SHP77 treated with DMSO at 0.1 percent for 48 hours (cell line): ENCODE measurements around the gene KLC4.
"Not testable (repeated sequence)": the region's sequence is repeated elsewhere in the genome, so short reads cannot be mapped to it uniquely, and the experiment has no call there.

ENCODE experiments used
- DNase-seq: peaks from one replicate; lab custom pipeline; 2025; lab: John Stamatoyannopoulos, UW

KLC4 gene

DNA sequence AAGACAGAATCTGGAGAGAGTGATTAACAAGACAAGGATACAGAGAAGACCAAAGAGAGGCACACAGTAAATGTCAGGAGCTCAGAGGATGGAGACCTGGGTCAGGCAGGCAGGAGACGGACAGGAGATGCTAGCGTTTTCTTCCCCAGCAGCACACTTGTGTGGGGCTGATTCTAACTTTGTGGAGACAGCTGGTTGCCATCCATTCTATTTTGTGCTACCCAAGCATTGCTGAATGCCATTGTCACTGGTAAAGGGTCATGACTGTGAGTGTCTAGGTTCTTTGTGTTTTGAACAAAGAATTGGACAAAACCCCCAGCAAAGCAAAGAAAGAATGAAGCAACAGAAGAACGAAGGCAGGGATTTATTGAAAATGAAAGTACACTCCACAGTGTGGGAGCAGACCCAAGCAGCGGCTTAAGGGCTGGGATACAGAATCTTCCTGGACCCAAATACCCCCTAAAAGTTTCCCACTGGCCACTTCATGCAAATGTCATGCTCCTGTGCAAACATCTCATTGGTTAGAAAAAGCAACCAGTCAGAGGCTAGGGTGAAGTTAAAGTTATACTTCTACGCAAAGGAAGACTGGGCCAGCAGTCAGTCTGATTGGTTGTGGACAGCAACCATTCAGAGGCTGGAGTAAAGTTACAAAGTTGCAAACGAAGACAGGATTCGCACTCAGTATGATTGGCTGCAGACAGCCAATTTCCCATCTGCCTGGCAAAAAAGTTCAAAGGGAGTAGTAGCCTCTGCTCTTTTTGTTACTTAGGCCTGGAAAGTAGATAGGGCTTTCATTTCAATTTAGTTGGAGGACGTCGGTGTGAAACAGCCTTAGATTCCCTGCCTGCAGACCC, 34.2 kb downstream of the KLC4 start:
- DNase-seq, result no peak

DNA sequence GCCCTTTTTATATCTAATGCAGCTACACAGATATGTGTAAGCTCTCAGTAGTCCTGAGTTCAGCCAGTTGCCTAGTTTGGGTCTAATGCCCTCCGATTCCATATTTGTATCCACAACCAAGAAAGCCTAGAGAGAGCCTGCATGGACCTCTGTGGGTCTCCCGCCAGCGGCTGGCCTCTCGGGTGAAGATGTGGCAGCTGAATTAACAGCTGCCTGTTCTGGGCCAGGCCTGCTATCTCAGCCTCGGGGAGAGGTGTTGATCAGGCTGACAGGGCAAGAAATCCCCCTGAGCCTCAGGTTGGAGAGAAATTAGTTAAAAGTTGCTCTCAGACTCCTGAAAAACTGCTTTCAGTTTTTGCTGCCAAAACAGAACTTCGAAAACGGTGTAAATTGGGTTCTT, 36.5 kb downstream of the KLC4 start:
- DNase-seq, result no peak

DNA sequence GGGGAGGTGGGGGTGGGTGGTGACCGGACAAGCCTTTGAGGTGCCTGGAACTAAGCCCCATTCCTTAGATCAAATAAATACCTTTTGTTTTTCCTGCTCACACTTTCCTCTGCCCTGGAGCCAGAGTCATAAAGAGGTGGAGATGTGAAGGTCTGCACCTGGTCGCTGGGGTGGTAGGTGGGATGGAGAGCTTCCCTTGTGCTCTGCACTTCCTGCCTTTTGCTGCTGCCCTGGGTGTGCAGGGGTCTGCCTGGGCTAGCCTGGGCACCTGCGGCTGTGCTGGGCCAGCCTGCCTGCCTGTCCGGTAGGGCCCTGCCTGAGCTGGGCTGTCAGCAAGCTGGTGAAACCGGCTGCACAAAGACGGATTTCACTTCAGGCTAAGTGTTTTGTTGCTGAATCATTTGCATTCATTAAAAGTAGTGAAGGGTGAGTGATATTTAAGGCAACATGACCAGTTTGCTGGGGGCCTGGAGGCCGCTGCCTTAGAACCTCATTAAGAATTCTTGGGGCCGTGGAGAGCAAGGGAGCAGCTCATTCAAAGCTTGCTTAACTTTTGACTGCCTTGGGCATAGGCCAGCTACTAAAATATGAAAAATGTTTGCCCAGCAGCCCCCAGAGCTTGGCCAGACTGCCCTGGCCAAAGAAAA, 37.1 kb downstream of the KLC4 start:
- DNase-seq, result no peak

DNA sequence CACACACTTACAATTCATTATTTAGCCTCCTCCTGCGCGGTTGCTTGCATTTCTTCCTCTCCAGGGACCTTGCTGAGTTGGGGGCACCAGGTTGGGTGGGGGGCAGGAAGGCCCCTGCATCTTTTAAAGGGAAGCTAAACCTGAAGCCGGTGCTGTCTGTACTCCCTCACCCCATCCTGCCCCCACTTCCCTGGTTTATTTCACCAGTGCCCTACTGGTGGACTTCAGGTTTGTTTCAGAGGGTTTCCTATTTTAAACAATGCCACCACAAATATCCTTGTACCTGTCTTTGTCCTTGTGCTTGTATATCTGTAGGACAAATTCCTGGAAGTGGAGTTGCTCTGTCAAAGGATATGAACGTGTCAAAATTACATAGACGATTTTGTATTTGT, 37.7 kb downstream of the KLC4 start:
- DNase-seq, result no peak

DNA sequence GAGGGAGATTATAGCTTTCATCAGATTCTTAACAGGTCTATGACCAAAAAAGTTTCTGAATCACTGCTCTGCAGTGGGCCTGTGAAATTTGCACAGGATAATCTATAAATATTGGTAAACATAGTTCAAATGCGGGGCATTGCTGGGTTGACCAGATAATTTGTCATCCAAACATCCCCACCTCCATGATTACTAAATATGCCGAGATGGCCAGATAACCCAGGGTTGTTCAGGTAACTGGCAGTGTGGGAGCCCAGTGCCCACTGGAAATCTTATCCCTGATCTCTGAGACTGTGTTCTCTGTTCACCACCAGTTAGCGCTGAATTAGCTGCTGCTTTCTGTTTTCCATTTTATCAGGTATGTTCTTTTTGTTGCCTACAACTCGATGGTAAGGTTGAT, 38.1 kb downstream of the KLC4 start:
- DNase-seq, result no peak

DNA sequence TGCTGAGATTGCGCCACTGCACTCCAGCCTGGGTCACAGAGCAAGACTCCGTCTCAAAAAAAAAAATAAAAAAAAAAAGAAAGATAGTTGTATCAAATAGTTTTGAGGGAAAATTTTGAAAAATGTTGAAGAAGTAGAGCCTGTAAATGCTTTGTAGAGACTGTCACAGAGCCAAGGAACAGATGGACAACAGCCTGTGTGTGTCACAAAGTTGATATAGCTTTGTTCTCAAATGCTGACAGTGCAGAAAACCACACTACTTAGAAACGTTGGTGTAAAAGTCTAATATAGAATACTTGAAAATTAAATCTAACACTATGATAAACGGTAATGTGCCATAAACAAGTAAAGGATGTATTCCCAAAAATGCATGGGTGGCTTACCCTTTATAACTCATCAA, 42.1 kb downstream of the KLC4 start:
- DNase-seq, result no peak

DNA sequence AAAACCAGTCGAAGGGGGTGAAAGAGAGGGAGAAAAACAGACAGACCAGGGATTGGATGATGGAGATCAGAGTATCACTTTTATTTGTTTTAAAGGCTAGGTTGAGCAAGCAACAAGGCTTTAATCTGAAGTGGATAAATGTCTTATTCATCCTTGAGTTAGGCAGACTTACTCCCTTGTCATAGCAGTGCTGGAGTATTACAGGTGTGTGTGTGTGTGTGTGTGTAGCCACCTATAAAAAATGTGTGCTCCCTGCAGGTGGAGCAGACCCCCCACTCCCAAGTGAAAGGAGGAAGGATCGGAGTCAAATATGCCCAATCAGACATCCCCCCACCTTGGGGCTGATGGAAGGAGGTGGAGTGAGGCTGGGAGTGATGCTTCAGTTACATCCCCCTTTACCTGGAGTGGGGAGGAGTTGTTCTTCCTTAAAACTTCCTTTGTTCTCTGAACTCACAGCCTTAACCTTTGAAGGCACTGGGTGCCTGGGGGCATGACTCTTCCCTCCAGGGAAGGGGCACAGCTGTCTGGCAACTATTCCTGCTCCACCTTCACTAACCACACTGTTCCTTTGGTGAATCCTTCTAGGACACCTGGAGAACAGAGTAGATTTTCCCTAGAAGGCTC, 43.9 kb downstream of the KLC4 start:
- no peak for DNase-seq

DNA sequence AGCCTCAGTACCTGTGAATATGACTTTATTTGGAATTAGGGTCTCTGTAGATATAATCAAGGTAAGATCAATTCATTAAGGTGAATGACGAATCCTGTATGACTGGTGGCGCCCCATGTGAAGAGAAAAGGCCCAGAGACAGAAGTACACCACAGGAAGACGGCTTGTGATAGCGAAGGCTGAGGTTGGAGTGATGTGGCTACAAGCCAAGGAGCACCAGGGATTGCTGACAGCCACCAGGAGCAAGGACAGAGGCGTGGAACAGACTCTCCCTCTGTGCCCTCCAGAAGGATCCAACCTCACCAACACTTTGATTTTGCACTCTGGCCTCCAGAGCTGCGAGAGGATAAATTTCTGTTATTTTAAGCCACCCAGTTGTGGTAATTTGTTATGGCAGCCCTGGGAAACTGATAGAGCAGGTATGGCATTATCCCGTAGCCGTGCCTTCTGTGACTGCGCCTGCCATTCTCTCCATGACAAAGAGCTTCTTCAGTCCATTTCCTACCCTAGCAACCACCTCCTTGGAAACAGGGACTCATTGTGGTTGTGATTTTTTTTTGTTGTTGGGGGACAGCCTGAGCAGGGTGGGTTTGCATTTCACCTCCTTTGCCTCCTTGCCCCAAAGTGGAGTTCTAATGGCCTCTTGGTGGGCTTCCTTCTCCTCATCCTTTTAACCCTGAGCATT, 46.2 kb downstream of the KLC4 start:
- DNase-seq, result no peak

DNA sequence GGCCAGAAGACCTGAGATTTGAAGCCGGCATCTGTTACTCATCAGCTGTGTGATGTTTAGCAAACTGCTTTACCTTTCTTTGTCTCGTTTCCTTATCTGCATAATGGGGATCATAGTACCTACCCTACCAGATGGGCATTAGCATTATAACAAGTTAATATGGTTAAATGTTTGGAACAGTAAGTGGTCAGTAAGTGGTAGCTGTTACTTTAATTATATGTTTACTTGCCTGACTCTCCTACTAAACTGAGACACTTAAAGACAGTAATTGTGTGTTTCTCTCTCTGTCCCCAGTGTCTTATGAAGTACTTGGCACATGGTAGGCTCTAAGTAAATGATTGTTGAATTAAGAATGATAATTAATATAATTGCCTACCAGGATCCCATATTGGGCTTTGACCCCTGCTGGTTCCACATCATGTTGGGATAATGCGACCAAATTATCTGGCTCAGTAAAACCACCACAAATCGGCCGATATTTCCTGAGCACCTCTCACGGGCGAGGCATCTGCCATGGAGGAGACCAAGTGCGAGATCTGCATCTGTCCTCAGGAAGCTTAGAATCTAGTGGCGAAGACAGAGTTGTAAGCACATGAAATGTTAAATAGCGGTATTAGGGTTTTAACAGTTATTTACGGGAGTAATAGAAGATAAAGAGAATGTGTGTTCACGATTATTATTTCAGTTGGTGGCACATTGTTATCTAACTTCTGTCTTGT, 48.1 kb downstream of the KLC4 start:
- DNase-seq, result no peak

DNA sequence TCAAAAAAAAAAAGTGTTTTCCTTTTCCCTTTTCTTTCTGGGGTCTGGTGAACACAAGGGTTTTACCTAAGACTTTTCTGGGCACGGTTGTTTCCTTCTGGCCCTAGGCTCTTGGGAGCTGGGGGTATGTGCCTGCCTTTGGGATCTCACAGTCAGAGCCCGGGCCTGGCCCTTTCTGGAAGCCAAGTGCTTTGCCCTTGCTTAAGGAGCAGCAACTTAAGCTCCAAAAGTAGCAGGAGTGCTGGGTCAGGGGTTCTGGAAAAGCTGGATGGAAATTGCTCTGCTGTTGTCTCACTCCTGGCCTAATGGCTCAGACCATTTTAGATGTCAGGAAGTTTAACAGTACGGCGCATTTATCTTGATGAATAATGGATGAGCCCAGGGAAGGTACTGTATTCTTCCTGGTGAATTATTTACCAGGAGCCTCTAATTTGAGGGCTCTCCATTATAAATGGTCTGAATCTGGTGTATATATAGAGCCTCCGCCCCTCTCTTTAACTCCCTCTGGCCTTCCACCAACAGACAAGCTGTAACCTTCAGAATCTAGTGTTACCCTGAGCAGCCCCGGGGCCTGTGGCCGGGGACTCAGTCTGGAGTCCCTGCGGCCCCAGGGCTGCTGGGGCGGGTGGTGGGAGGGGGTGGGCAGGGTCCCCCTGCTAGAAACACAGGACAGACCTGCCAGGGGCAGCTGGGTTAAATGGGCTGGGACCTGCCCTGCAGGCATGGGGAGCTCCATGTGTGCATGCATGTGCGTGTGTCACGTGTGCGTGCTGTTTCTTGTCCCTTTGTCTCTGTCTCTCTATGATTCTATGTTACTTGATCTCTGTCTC, 54.2 kb downstream of the KLC4 start:
- DNase-seq, result no peak

DNA sequence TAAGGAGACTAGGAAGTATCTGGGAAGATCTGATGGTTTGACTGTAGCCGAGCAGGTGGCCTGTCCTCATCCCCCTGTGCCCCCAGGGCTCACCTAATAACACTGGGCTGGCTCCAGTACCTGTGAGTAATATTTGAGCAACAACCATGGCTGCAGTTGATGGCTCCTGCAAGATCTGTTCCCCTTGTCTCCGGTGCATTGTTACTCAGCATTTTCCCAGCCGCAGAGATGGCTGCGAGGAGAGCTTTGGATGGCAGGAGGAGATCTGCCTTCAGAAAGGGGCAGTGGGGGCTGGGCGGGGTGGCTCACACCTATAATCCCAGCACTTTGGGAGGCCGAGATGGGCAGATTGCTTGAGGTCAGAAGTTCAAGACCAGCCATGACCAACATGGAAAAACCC, 55.9 kb downstream of the KLC4 start:
- DNase-seq, result no peak

DNA sequence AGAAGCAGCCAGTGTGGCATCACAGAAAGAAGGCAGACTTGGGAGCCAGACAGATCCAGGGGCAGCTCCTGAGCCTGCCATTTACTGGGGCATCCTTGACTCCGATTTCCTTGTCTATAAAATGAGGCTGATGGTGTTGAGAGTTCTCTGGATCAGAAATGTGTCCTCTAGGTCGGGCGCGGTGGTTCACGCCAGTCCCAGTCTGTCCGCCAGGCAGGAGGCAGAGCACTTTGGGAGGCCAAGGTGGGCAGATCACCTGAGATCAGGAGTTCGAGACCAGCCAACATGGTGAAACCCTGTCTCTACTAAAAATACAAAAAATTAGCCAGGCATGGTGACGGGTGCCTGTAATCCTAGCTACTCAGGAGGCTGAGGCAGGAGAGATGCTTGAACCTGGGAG, 58.0 kb downstream of the KLC4 start:
- not testable (repeated sequence) for DNase-seq

DNA sequence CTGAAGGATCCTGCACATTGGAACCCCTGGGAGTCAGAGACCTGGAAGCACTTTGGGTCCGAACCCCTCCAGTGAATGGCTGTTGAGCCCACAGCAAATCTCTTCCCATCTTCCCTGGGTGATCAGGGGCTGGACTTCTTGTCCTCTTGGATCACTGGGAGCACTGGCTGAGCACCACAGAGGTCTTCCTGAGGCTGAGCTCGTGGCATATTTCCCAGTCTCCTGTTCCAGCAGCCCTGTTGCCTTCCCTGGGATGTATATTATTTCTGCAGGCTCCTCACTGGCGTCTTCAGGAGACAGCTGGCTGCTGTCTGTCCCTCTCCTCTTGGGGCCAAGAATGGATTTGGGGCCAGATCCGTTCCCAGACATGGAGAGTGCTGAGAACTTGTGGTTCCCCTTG, 60.1 kb downstream of the KLC4 start:
- no peak for DNase-seq

DNA sequence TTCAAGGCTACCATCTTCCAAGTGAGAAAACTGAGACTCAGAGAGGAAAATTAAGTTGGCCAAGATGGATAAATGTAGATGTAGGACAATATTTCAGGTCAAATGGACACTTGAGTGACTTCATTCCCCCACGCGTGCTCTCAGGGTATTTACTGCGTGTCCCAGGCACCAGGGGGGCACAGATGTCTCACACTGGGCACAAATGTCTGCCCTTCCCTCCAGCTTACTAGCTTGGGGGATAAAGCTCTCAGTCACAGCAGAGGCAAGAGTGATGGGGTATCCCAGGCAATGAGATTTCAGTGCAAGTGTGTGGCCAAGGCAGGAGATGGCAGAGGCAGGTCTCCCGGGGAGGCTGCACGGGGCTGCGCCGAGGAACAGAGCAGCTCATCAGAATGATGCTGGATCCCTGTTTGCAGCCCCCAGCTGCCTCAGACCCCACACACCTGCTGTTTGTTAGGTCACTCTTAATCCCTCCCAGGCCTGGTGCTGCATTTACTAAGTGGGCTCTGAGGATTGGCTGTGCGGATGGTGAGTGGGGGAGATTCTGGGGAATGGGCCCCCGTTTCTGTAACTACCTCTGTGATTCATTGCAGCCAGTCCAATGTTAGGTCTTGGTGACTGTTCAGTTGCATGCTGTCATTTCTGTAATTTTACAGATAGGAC, 60.8 kb downstream of the KLC4 start:
- no peak for DNase-seq

DNA sequence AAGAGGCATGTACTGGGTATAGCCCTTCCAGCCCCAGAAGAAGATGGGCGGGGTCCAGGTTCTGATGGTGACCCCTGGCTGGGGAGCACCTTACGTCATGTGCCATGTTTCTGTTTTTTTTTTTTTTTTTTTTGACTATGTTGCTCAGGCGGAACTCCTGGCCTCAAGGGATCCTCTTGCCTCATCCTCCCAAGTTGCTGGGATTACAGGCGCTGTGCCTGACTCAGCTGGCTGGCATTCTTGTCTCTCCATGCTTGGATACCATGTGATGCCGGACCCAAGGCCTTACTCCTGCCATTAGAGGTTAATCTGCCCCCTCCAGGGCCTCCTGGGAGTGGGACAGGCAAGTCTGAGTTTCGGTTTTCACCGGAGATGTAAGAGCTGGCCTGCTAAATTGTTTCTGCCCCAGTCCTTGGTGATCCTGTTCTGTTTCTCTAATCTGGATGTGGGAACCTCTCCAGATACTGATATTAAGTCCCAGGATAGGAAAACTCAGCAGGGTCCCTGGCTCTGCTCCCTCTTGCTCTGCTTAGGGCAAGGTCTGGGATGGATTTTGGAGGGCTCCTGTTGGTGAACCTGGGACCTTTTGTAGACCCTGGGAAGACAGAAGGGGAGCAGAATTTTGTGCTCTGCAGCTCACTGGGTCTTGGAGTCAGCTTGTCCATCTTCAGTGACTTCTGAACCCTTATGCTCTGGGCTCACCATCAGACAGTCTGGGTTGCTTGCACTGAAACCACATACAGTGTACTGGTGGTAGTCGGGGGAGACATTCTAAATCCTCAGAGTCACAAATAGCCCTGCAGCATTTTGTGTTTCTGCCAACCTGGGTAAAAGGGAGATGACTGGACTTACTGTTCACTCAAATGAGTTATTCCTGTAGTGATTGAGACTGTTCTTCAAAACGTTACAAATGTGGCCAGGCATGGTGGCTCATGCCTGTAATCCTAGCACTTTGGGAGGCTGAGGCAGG, 61.8 kb downstream of the KLC4 start:
- no peak for DNase-seq

DNA sequence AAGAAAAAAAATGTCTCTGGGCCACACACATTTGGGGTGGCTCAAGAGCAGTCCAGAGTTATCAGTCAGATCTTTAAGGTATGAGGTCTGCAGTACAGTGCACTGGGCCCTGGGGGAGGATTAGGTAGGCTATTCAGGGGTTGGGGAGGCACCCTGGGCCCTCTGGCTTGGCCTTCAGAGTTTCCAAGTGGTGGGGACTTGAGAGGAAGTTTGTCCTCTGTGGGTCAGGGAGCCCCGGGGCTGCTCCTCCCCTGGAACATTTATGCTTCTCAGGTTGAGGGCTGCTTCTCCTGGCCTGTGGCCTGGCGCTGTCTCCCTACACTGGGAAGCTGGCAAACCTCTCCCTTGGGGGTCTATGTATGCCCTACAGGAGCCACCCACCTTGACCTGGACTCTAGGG, 62.7 kb downstream of the KLC4 start:
- DNase-seq, result no peak

DNA sequence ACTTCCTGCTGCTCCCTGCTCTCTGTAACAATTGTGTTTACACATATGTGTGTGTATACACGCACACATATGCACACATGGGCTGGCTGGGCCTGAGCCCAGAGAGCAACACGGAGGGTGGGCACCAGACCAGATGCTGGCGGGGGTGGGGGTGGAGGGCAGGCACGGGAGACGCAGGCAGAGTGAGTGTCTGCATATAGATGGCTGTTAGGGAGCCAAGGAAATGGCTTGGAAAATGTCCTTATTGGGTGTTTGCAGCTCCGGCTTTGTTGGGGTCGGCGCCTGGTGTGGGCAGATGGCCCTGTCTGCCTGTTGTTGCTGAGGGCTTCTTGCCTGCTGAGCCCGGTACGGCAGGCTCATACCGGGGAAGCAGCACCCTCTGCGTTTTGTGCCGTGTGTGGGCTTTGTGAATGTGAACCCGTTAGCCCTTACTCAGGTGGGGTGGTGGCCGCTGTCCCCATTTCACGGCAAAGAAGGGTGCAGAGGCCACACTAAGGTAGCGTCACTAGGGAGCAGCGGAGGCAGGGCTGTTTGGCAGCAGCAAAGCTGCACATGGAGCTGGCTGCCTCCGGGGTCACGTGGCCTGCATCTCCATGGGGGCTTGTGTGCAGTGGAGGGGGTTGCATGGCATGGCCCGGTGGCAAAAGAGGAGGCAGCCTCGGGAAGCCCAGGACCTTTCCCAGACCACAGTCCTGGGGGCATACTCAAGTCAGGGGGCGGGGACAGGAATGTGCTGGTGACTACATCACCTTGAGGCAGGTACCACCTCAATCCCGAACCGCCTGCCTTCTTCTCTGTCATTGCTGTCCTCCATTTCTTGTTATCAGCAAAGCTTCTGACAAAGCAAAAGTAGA, 64.3 kb downstream of the KLC4 start:
- no peak for DNase-seq

DNA sequence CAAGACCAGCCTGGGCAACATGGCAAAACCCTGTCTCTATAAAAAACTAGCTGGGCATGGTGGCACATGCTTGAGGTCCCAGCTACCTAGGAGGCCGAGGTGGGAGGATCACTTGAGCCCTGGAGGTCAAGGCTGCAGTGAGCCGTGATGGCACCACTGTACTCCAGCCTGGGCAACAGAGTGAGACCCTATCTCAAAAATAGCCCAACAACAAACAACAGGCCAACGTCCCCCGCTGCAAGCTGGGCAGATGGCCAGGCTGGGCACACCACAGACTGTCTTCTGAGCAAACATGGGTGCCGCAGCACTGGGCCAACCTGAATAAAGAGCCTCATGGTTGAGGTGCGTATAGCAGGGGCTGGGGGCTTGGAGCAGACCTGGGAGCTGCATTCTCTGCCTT, 65.0 kb downstream of the KLC4 start:
- no peak for DNase-seq
